Amniotic epithelial cell (primary cell): ENCODE measurements around the gene CCL25.
"Not testable (repeated sequence)": the region's sequence is repeated elsewhere in the genome, so short reads cannot be mapped to it uniquely, and the experiment has no call there.

ENCODE experiments used
- DNase-seq: peaks from one replicate; pipeline ENCODE4 v3.0.0-alpha.2; 2010; ENCODE audit warnings: low read depth

CCL25 gene

DNA sequence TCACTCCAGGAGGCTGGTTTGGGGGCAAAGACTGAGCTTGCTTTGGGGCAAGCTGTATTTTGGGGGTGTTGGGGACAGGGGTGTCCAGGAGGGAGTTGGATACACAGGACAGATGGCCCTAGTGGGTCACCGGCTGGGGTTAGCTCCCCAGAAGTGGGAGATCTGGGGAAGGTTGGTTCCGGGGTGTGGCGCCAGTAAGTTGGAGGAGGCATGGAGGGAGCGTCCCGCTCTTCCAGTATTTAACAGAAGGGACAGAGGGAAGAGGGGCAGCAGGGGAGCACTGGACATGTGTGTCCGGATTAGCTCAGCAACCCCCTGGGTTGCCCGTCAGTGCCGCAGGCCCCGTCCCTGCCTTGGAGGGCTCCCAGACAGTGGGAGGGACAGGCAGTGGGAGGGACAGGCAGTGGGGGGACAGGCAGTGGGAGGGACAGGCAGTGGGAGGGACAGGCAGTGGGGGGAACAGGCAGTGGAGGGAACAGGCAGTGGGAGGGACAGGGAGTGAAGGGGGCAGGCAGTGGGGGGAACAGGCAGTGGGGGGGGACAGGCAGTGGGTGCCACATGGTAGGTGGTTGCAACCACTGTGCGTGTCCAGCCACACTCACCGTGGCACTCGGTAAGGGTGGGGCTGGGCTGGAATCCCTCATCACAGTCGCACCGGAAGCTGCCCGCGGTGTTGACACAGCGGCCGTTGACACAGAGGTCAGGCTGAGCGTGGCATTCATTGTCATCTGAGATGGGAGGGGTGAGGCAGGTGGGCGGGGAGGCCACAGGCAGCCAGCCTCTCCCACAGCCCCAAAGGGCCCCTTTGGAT is 33.2 kb downstream of the CCL25 start:
- DNase-seq, result no peak

DNA sequence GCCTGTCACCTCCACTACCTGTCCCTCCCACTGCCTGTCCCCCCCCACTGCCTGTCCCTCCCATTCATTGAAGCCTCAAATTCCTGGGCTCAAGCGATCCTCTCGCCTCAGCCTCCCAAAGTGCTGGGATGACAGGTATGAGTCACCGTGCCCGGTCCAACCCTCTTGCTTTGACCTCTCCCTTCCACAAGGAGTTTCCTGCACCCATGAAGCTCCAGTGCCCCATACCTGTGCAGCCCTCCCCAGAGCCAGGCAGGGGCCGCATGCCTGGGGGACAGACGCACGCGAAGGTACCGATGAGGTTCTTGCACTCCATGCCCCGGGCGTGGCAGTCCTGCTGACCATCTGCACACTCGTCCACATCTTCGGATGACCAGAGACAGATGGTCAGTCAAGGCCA is 34.3 kb downstream of the CCL25 start:
- no peak for DNase-seq

DNA sequence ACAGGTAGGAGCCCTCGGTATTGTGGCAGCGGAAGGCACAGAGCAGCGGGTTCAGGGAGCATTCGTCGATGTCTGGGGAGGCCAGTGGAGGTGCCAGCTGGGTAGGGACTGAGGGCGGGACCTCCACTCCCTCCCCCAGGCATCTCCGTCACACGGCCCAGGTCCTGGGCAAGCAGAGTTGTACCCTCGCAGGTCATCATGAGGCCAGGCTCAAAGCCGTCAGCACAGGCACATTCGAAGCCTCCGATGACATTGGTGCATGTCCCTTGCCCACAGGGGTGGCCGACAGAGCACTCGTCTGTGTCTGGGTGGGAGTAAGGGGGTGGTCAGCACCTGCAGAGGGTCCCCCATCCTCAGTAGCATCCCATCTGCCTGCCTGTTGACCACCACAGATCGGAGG is 35.3 kb downstream of the CCL25 start:
- no peak for DNase-seq

DNA sequence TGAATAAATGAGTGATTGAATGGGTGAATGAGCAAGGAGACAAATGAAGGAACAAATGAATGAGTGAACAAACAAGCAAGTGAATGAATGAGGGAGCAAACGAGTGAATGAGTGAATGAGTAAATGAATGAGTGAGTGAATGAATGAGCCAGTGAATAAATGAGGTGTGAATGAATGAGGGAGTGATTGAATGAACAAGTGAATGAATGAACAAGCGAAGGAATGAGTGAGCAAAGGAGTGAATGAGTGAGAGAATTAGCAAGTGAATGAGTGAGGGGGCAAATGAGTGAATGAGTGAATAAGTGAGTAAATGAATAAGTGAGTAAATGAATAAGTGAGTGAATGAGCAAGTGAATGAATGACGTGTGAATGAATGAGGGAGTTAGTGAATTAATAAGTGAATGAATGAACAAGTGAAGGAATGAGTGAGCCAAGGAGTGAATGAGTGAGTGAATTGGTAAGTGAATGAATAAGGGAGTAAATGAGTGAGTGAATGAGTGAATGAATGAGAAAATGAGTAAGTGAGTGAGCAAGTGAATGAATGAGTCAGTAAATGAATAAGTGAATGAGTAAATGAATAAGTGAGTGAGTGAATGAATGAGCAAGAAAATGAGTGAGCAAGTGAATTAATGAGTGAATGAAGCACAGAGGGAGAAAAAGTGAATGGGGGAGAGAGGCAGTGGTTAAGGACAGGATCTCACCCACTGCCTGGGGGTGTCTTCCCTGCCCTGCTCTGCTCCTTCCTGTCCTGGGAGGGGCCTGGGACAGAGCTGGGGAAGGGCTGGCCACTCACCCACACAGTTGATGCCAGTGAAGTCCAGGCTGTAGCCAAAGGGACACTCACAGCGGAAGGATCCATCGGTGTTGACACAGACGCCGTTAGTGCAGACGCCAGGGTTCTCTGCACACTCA is 36.4 kb downstream of the CCL25 start:
- DNase-seq, result no peak

DNA sequence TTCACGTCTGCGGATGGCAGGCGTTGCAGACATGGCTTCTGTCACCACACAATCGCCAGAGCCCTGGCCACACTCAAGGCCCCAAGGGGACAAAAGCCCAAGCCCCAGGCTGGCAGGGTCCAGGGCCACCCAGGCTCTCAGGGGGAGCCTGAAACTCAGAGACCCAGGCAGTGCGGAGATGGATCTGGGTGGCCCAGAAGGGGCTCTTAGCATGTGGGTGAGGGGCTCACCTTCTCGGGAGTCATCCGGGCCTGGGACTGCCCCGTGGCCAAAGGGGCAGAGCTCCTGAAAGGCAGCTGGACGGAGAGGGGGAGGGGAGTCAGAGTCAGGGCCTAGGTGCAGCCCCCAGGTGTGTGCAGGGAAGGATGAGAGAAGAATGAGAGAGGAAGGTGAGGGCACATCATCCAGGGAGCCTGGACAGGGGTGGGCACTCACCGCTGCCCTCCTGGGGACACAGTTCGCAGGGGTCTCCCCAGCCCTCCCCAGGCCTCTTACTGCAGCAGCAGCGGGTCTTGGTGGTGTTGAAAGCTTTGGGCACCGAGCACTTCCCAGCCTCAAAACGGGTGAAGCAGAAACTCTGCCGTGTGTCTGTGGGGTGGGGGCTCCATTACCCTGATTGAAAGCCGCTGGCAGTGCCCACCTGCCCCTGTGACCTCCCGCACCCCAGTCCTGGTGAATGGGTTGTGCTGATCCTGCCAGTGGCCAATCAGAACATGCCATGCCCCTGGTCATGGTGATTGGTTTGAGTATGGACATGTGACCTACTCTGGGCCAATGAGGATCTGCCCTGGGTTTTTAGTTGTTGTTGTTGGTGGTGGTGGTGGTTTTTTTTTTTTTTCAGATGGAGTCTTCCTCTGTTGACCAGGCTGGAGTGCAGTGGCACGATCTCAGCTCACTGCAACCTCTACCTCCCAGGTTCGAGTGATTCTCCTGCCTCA is 37.4 kb downstream of the CCL25 start:
- DNase-seq, result no peak

DNA sequence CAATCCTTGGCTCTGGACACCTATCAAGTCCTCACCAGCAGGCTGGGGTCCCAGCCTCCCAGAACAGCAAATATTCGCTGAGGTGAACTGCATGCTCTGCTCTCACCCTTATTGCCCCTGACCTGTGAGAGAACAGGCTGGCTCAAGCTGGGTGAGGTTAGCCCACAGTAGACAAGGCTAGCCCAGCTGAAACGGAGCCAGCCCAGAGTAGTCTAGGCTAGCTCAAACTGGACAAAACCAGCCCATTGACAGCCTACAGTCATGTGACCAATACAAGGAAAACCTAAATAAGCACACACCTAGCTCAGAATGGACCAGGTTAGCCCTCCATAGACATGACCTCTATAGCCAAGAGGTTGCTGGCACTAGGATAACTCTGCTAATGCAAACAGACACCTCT is 38.4 kb downstream of the CCL25 start:
- no peak for DNase-seq

DNA sequence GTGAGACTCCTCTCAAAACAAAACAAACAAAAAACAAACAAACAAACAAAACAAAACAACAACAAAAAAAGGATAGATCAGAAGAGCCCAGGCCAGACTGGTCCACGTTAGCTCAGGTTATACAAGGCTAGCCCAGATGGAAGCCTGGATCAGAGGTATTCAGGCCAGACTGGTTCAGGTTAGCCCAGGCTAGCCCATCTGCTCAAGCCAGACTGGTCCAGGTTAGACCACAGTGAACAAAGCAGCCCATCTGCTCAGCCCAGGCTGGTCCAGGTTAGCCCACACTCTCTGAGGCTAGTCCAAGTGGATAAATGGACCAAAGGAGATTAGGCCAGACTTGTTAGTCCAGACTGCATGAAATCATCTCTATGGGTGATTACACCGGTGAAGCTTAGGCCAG is 41.2 kb downstream of the CCL25 start:
- DNase-seq, result no peak

DNA sequence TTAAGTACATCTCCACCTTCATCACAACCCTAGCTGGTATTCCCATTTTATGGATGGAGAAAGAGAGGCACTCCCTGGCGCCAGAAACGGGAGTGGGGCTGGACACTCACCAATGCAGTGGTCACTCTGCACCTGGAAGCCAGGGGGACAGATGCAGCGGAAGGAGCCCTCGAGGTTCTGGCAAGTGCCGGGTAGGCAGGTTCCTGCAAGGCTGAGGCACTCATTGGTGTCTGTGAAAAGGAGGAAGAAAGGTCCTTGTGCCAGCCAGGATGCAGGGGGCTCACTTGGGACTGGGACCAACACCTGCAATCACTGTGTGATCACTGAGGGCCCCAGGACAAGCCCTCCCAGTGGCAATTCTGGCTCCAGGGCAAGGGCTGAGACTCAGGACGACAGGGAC is 41.8 kb downstream of the CCL25 start:
- no peak for DNase-seq

DNA sequence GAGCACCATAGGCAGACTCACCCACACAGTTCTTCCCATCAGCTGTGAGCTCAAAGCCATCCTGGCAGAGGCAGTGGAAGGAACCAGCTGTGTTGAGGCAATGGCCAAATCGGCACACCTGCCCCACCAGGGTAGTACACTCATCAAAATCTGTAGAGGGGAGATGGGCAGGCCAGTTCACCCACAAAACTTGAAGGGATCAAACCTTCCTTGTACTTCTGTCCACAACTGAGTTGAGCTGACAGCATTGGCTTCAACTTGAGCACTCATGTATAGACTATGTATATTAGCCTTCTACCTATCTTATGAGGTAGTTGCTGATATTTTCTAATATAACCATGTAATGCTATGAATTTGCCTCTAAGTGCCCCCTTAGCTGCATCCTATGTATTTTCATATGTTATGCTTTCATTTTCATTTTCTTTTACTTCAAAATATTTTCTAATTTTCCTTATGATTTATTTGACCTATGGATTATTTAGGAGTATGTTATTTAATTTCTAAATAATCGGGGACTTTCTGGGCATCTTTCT is 42.9 kb downstream of the CCL25 start:
- DNase-seq, result no peak

DNA sequence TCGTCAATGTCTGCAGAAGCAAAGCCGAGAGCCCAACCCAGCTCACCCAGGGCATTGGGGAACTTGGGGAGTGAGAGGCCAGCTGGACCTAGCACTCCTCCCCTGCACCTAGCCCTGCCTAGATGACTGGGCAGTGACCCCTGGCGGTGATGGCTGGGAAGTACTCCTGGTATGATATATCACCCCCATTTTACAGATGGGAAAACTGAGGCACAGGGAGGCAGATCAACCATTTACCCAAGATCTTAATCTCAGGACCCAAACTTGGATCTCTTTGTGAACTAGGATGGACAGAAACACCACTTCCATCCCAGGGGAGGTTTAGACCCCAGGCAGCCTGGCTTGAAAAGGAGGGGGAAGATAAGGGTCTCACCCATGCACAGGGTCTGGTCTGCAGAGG is 43.5 kb downstream of the CCL25 start:
- DNase-seq, result no peak

DNA sequence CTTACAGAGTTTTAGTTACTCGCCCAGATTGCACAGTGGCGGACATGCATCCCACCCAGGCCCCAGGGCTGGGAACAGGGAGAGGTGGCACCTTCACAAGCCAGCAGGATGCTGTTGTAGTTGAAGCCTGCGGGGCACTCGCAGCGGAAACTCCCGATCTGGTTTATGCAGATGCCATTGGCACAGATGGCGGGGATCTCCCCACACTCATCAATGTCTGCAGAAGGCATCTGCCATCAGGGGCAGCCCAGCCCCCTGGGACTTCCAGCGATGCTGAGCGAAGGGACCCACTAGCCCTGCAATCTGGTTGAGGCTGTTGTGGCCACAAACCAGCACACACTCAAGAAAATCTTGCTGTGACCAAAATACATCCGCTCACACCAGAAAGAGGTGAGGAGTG is 44.6 kb downstream of the CCL25 start:
- DNase-seq, result no peak

DNA sequence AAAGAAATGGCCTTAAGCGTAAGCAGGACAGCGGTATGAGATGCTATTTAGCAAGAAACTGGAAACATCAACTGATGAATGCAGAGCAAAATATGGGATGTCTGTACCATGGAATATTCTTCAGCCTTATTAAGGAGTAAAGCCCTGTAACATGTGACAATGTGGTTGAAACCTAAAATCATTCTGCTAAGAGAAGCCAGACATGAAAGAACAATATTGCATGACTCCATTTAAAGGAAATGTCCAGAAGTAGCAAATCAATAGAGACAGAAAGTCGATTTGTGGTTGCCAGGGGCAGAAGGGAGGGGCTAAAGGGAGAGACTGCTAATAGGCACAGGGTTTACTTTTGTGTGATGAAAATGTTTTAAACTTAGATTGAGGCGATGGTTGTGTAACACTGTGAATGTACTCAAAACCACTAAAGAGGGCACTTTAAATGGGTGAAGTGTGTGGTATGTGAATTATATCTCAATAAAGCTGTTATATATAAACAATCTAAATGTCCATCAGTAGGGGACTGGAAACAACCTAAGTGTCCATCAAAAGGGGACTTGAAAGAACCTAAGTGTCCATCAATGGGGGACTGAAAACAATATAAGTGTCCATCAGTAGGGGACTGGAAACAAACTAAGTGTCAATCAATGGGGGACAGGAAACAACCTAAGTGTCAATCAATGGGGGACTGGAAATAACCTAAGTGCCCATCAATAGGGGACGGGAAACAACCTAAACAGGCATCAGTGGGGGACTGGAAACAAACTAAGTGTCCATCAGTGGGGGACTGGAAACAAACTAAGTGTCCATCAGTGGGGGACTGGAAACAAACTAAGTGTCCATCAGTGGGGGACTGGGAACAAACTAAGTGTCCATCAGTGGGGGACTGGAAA is 45.4 kb downstream of the CCL25 start:
- no peak for DNase-seq

DNA sequence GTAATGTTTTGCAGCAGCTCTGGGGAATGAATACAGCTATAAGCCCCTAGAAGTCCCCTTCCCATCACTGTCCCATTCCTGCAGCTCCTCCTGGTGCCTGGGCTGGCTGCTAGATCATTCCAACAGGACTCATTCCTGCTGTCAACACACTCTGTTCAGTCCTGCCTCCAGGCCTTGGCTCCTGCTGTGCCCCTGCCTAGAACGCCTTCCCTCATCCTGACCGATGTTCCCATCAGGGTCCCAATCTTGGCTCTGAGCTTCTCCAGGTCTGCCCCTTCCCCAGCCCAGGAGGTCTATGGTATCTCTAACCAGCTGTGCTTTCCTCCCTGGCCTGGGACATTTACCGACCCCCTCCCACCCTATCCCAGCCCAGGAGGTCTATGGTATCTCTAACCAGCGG is 48.8 kb downstream of the CCL25 start:
- DNase-seq, result no peak

DNA sequence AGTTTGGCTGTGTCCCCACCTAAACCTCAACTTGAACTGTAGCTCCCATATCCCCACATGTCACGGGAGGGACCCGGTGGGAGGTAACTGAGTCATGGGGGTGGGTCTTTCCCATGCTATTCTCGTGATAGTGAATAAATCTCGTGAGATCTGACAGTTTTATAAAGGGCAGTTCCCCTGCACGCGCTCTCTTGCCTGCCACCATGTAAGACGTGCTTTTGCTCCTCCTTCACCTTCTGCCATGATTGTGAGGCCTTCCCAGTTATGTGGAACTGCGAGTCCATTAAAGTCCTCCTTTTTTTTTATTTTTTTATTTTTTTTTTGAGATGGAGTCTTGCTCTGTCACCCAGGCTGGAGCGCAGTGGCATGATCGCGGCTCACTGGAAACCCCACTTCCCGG is 49.4 kb downstream of the CCL25 start:
- DNase-seq, result not testable (repeated sequence)

DNA sequence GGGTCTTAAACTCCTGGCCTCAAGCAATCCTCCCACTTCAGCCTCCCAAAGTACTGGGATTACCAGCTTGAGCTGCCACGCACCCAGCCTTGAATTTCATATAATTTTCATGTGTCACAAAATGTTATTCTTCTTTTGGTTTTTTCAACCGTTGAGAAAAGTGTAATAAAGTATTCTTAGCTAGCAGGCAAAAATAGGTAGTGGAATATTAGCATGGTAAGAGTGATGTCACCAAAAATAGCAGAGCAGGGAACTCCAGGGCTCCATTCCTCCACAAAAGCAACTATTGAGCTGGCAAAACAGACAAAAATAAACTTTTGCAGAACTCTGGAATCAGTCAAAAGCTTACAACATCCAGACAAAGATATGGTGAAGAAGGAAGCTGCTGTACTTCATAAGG is 52.9 kb downstream of the CCL25 start:
- no peak for DNase-seq

DNA sequence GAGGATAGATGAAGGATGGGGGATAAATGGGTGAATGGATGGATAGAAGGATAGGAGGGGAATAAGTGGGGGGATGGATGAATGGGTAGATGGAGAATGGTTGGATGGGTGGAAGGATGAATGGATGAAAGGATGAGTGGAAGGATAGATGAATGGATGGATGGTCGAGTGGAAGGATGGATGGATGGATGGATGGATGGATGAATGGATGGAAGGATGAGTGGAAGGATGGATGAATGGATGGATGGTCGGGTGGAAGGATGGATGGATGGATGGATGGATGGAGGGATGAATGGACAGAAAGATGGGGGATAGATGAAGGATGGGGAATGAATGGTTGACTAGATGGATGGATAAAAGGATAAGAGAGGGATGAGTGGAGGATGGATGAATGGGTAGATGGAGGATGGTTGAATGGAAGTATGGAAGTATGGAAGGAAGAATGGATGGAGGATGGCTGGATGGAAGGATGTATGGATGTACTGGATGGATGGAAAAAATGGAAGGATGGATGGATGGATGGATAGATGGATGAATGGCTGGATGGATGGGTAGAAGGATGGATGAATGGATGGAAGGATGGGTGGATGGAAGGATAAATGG is 54.8 kb downstream of the CCL25 start:
- no peak for DNase-seq

DNA sequence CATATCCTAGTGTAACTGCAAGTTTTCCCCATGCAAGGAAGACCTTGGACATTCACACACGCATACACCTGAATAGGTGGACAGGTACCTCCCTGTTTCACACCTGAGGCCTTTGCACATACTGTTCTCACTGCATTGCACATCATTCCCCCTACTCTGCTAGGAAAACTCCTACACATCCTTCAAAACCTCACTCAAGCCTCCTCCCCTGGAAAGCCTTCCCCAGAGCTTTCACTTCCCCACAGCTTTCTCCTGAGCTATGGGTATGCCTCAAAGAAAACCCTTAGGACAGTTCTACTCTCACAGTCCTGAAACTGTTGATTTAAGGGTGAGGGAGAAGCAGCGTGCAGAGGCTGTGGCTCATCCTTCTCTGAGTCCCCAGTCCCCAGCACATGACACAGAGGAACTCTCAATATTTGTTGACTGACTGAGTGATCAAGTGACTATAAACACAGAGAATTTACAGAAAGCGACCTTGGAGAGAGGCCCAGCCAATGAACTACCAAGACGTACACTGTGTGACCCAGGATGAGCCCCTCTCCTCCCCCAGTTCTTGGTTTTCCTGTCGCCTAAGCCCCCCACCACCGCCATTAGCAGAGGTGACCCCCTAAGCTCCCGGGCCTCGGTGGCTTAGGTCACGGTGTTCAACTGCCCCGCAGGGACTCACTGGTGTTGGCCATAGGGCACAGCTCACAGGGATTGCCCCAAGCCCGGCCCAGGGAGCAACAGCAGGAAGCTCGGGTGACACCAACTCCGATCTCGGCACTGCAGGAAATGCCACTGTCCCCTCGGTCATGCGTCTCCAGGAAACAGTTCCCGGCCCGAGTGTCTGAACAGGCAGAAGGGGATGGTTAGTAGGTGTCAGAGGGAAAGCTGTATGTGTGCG is 56.2 kb downstream of the CCL25 start:
- DNase-seq, result no peak

DNA sequence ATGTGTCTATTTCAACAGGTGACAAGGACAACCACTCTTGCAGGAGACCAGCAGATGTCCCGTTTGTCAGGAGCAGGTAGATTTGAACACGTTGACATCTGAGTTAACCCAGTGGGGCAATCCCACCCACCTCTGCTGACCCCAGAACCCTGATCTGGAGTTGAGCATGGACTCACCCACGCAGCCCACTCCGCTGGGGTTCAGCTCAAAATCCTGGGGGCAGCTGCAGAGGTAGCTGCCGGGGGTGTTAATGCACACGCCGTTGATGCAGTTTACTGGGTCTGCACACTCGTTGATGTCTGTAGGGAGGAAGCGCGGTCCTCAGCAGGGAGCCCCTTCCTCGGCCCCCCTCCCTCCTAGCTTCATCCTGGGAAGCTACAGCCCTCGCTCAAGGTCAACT is 56.9 kb downstream of the CCL25 start:
- DNase-seq, result no peak

DNA sequence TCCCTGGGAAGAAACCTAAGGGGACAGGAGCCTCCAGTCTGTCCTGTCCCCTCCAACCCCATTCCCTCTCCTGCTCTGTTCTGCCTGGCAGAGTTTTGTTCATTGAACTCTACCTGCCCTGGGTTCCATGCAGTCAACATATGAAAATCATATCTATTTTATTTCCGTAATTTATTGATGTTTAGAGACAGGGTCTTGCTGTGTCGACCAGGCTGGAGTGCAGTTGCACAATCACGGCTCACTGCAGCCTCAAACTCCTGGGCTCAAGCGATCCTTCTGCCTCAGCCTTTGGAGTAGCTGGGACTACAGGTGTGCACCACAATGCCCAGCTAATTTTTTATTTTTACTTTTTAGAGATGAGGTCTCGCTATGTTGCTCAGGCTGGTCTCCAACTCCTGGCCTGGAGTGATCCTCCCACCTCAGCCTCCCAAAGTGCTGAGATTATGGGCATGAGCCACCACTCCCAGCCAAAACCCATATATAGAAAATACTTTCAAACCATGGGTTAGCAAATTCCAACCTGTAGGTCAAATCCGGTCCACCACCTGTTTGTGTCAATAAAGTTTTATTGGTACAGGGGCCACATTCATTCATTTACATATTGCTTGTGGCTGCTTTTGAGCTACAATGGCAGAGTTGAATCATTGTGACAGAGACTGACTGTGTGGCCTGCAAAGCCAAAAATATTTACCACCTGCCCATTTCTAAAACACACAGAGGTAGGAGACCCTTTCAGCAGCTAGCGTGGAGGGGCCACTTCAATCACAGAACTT is 57.5 kb downstream of the CCL25 start:
- DNase-seq, result no peak
